DND-41 (cell line): ENCODE measurements around the gene KRTAP5-11.
"Not testable (repeated sequence)": the region's sequence is repeated elsewhere in the genome, so short reads cannot be mapped to it uniquely, and the experiment has no call there.

Experiments
- EZH2 ChIP-seq: IDR thresholded peaks from 3 replicates; pipeline ENCODE4 v1.6.1; 2012; ENCODE audit warnings: borderline replicate concordance, low read depth, mild to moderate bottlenecking, moderate library complexity, low read length, inconsistent platforms; ENCODE audit not compliant: severe bottlenecking
- TF ChIP-seq, protein P1 (sequence below): IDR thresholded peaks from 2 replicates; pipeline ENCODE4 v1.5.1; 2012; ENCODE audit warnings: borderline replicate concordance, low read length, moderate library complexity, mild to moderate bottlenecking; ENCODE audit not compliant: poor library complexity, severe bottlenecking; ENCODE audit errors: extremely low read depth

DNA sequence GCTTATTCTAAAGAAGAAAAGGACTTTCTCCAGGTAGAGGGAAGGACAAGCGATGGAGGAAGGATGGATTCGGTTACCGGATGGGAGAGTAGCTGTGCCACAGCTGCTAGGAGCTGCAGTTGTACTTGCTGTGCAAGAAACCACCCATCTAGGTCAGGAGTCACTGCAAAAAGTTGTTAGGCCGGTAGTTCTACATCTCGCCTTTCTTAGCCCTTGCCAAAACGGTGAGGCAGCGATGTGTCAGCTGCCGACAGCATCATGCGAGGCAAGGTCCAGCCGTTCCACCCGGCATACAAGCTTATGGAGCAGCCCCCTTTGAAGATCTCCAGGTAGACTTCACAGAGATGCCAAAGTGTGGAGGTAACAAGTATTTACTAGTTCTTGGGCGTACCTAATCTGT lies 32.3 kb upstream of the KRTAP5-11 start:
- not testable (repeated sequence) for TF ChIP-seq EZH2
- TF ChIP-seq, protein P1, sequence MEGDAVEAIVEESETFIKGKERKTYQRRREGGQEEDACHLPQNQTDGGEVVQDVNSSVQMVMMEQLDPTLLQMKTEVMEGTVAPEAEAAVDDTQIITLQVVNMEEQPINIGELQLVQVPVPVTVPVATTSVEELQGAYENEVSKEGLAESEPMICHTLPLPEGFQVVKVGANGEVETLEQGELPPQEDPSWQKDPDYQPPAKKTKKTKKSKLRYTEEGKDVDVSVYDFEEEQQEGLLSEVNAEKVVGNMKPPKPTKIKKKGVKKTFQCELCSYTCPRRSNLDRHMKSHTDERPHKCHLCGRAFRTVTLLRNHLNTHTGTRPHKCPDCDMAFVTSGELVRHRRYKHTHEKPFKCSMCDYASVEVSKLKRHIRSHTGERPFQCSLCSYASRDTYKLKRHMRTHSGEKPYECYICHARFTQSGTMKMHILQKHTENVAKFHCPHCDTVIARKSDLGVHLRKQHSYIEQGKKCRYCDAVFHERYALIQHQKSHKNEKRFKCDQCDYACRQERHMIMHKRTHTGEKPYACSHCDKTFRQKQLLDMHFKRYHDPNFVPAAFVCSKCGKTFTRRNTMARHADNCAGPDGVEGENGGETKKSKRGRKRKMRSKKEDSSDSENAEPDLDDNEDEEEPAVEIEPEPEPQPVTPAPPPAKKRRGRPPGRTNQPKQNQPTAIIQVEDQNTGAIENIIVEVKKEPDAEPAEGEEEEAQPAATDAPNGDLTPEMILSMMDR, result not testable (repeated sequence)
